H1 (cell line): ENCODE data around the gene TBC1D2B. TPM values are rescaled to one million over a fixed set of nuclear protein-coding genes. Genes with fewer than 3 reads are reported as not detected.

Source experiments
- CTCF ChIA-PET: fragments of 300-600 bp; sonication (Branson Sonifier 250); formaldehyde crosslinking; loops from one replicate; lab custom pipeline; 2021; ENCODE audit not compliant: partially characterized antibody; lab: Charles Lee
- POLR2A ChIA-PET: fragments of 300-600 bp; sonication (Branson Sonifier 250); formaldehyde crosslinking; loops from one replicate; lab custom pipeline; 2021; ENCODE audit warnings: inconsistent platforms; ENCODE audit not compliant: partially characterized antibody; lab: Charles Lee
- DNase-seq, 2 experiments: peaks; one replicate each; pipeline versions ENCODE4 v3.0.0 to v3.0.0-alpha.2; 2010 to 2022; ENCODE audit warnings: low spot score in 2 of 2, low read depth in 1 of 2, mixed read lengths in 1 of 2
- FAIRE-seq: peaks from 2 replicates; lab custom pipeline; 2011; peaks lifted over from hg19 to GRCh38; lab: Jason Lieb, UNC
- H2AFZ ChIP-seq: 2 replicates; pipeline ENCODE4 v1.8.1; 2012; ENCODE audit warnings: low read length, inconsistent platforms
- H2AK5ac ChIP-seq: 2 replicates; pipeline ENCODE4 v1.6.1; 2013; ENCODE audit warnings: low read depth, low read length
- H2BK120ac ChIP-seq: replicated peaks from 2 replicates; pipeline ENCODE3; 2013; ENCODE audit warnings: low read depth, low read length, inconsistent platforms
- H2BK12ac ChIP-seq: 2 replicates; pipeline ENCODE4 v1.6.1; 2013; ENCODE audit warnings: low read depth, low read length
- H2BK15ac ChIP-seq: 2 replicates; pipeline ENCODE4 v1.6.1; 2013; ENCODE audit warnings: low read length
- H2BK20ac ChIP-seq: 2 replicates; pipeline ENCODE4 v1.6.1; 2013; ENCODE audit warnings: low read length
- H2BK5ac ChIP-seq: 2 replicates; pipeline ENCODE4 v1.6.1; 2013; ENCODE audit warnings: low read depth, low read length
- H3K14ac ChIP-seq: 2 replicates; pipeline ENCODE4 v1.6.1; 2013; ENCODE audit warnings: inconsistent platforms; ENCODE audit not compliant: insufficient read length
- H3K18ac ChIP-seq: 2 replicates; pipeline ENCODE4 v1.6.1; 2013; ENCODE audit warnings: low read length; ENCODE audit errors: extremely low read depth
- H3K23ac ChIP-seq: 2 replicates; pipeline ENCODE4 v1.6.1; 2013; ENCODE audit warnings: inconsistent platforms; ENCODE audit not compliant: insufficient read length
- H3K23me2 ChIP-seq: 2 replicates; pipeline ENCODE4 v1.6.1; 2013; ENCODE audit warnings: low read depth, low read length
- H3K27ac ChIP-seq: 2 replicates; pipeline ENCODE4 v1.6.1; 2011; ENCODE audit warnings: low read depth, low read length, inconsistent platforms
- H3K27me3 ChIP-seq, 4 experiments: replicated peaks in 1 of 4; 1 replicate in 1 of 4; 2 replicates in 3 of 4; pipeline versions ENCODE4 v1.6.1 to v1.8.1; 2011 to 2013; ENCODE audit warnings: low read length in 3 of 4, mild to moderate bottlenecking in 3 of 4, inconsistent platforms in 2 of 4, mixed read lengths in 2 of 4, moderate library complexity in 1 of 4; ENCODE audit not compliant: control insufficient read depth in 3 of 4, insufficient read depth in 3 of 4; ENCODE audit errors: extremely low read depth in 1 of 4
- H3K36me3 ChIP-seq, 4 experiments: 2 replicates each; pipeline versions ENCODE4 v1.6.1 to v1.8.1; 2011 to 2013; ENCODE audit warnings: mild to moderate bottlenecking in 4 of 4, low read length in 3 of 4, moderate library complexity in 2 of 4, control low read depth in 1 of 4, inconsistent platforms in 1 of 4; ENCODE audit not compliant: insufficient read depth in 4 of 4, control insufficient read depth in 2 of 4
- H3K4ac ChIP-seq: replicated peaks from 2 replicates; pipeline ENCODE3; 2013; ENCODE audit warnings: low read length, low read depth, mixed read lengths, inconsistent platforms; ENCODE audit not compliant: insufficient read length
- H3K4me1 ChIP-seq, 4 experiments: replicated peaks in 1 of 4; 1 replicate in 1 of 4; 2 replicates in 3 of 4; pipeline versions ENCODE4 v1.6.1 to v1.8.1; 2011 to 2013; ENCODE audit warnings: low read length in 3 of 4, inconsistent platforms in 2 of 4, mixed read lengths in 1 of 4; ENCODE audit not compliant: insufficient read depth in 4 of 4, control insufficient read depth in 3 of 4
- H3K4me2 ChIP-seq, 2 experiments: 2 replicates each; pipeline versions ENCODE4 v1.6.1 to v1.8.1; 2011 to 2013; ENCODE audit warnings: low read depth in 2 of 2, low read length in 2 of 2, control low read depth in 1 of 2, inconsistent platforms in 1 of 2, mild to moderate bottlenecking in 1 of 2; ENCODE audit not compliant: insufficient read depth in 1 of 2
- H3K4me3 ChIP-seq, 4 experiments: fragments of 200-600, 300-600 bp in 1 of 4; sonication (generic), shearing (Covaris generic), sonication (Bioruptor Twin) in 1 of 4; 2 replicates each; pipeline versions ENCODE4 v1.5.1 to v1.8.1; 2011 to 2016; ENCODE audit warnings: low read length in 4 of 4, low read depth in 3 of 4, control low read depth in 2 of 4, inconsistent platforms in 2 of 4, mild to moderate bottlenecking in 2 of 4, mixed read lengths in 1 of 4, moderate library complexity in 1 of 4; ENCODE audit not compliant: insufficient read depth in 2 of 4; ENCODE audit errors: extremely low read depth in 1 of 4
- H3K56ac ChIP-seq: replicated peaks from 2 replicates; pipeline ENCODE3; 2013; ENCODE audit warnings: low read depth, mild to moderate bottlenecking, mixed read lengths, low read length, inconsistent platforms; ENCODE audit not compliant: insufficient read length
- H3K79me1 ChIP-seq: 2 replicates; pipeline ENCODE4 v1.6.1; 2013; ENCODE audit warnings: low read depth, low read length, control low read depth
- H3K79me2 ChIP-seq, 2 experiments: 2 replicates each; pipeline versions ENCODE4 v1.6.1 to v1.8.1; 2012 to 2013; ENCODE audit warnings: low read length in 2 of 2, mild to moderate bottlenecking in 2 of 2, inconsistent platforms in 1 of 2; ENCODE audit not compliant: insufficient read depth in 2 of 2, control insufficient read depth in 1 of 2
- H3K9ac ChIP-seq, 4 experiments: replicated peaks in 1 of 4; 1 replicate in 1 of 4; 2 replicates in 3 of 4; pipeline versions ENCODE4 v1.6.1 to v1.8.1; 2011 to 2013; ENCODE audit warnings: low read depth in 3 of 4, low read length in 3 of 4, control low read depth in 2 of 4, mild to moderate bottlenecking in 2 of 4, moderate library complexity in 2 of 4, inconsistent platforms in 1 of 4; ENCODE audit errors: extremely low read depth in 1 of 4
- H3K9me3 ChIP-seq, 2 experiments: 2 replicates each; pipeline versions ENCODE4 v1.6.1 to v1.8.1; 2012 to 2013; ENCODE audit warnings: mild to moderate bottlenecking in 2 of 2, moderate library complexity in 2 of 2, control low read depth in 1 of 2, inconsistent platforms in 1 of 2, low read depth in 1 of 2, low read length in 1 of 2, mixed read lengths in 1 of 2; ENCODE audit not compliant: insufficient read depth in 2 of 2
- H4K20me1 ChIP-seq, 2 experiments: replicated peaks in 1 of 2; 2 replicates each; pipeline versions ENCODE3 to v1.8.1; 2011 to 2013; ENCODE audit warnings: inconsistent platforms in 2 of 2, low read length in 2 of 2, mild to moderate bottlenecking in 1 of 2; ENCODE audit not compliant: insufficient read depth in 2 of 2, control insufficient read depth in 1 of 2
- H4K5ac ChIP-seq: 2 replicates; pipeline ENCODE4 v1.6.1; 2013; ENCODE audit warnings: low read length, low read depth, mixed read lengths, inconsistent platforms; ENCODE audit not compliant: insufficient read length
- H4K8ac ChIP-seq: 2 replicates; pipeline ENCODE4 v1.8.0; 2013; ENCODE audit warnings: mild to moderate bottlenecking, moderate library complexity, low read length, inconsistent platforms; ENCODE audit not compliant: insufficient read depth; ENCODE audit errors: extremely low read depth
- H4K91ac ChIP-seq: replicated peaks from 2 replicates; pipeline ENCODE3; 2013; ENCODE audit warnings: low read length, mixed read lengths, inconsistent platforms; ENCODE audit not compliant: insufficient read length
- RFX5 ChIP-seq: IDR thresholded peaks from 2 replicates; pipeline ENCODE4 v1.6.1; 2011; ENCODE audit warnings: low read depth, low read length, improper control_type of control experiment, borderline replicate concordance
- YY1 ChIP-seq: IDR thresholded peaks from 2 replicates; pipeline ENCODE4 v1.6.1; 2011; ENCODE audit warnings: low read depth, mild to moderate bottlenecking, low read length
- WGBS, 2 experiments: shearing (Covaris generic) in 1 of 2; methylation state at CpG; one replicate each; pipeline versions ENCODE4 v1.1.6 to v1.1.7; 2013 to 2015; ENCODE audit warnings: low lambda C conversion rate in 2 of 2, mixed read lengths in 2 of 2, inconsistent platforms in 1 of 2, low coverage in 1 of 2, missing lambda C conversion rate in 1 of 2; ENCODE audit not compliant: insufficient replicate concordance in 2 of 2, insufficient coverage in 1 of 2, insufficient read length in 1 of 2; ENCODE audit errors: extremely low coverage in 1 of 2, missing lambda C conversion rate in 1 of 2; 5-methylcytosine and 5-hydroxymethylcytosine counted together
- polyA plus RNA-seq, 7 experiments: library from polyadenylated mRNA; depleted of rRNA in 3 of 7; stranded (reverse) in 5 of 7; unstranded in 2 of 7; fragments of >200 nt in 5 of 7; fragments of 200-250 nt in 2 of 7; gene quantifications; 1 replicate in 5 of 7; 2 replicates in 1 of 7; 4 replicates in 1 of 7; pipeline versions ENCODE4 v1.2.1 to v1.2.3, GENCODE V29; 2011 to 2013; ENCODE audit warnings: missing spikeins in 2 of 7, mixed read lengths in 2 of 7
- total RNA-seq: library from RNA; stranded (reverse); fragmentation: NEBNext Ultra II Directional; extraction: Animal tissue kit (Norgen Biotek cat#: 25700); gene quantifications from 2 replicates; pipeline ENCODE4 v1.2.1, GENCODE V29; 2021

The TBC1D2B gene
- total and polyA plus RNA-seq, 2 of the 8 experiments (the other 6 are each of a cell fraction or from before 2014, with no cell fraction given), result 11.9 to 19.5 TPM

GRCh38 chr15:78021761-78022160, 55.8 kb downstream of the TBC1D2B start:
- Histone ChIP-seq H2BK20ac (no peak overlapping the region), H3K79me2 (no peaks in the 10 kb centered on the region), H3K36me3 (peaks cover 0 to 6% (median under 1%) of the 10 kb centered on the region in 4 experiments; a peak in 3 of 8 replicates), H3K4ac (no peak overlapping the region), H4K20me1 (peaks cover 1 to 2% of the 10 kb centered on the region in 2 experiments), H3K56ac (no peak overlapping the region), H3K4me3 (no peak overlapping the region), H2BK120ac (no peak overlapping the region), H3K18ac (no peak overlapping the region), H2AFZ (no peak overlapping the region), H4K5ac (no peak overlapping the region), H2BK5ac (no peak overlapping the region), H3K4me2 (no peak overlapping the region), H3K27ac (no peak overlapping the region), H3K27me3 (no peaks in the 10 kb centered on the region), H3K9ac (no peak overlapping the region), H3K79me1 (no peaks in the 10 kb centered on the region), H3K4me1 (no peaks in the 10 kb centered on the region; a peak in 1 of 7 replicates), H4K8ac (no peak overlapping the region), H3K14ac (no peak overlapping the region), H2AK5ac (no peak overlapping the region), H3K23me2 (no peaks in the 10 kb centered on the region), H2BK12ac (no peak overlapping the region), H3K23ac (no peak overlapping the region), H4K91ac (no peak overlapping the region), H2BK15ac (no peak overlapping the region), H3K9me3 (no peaks in the 10 kb centered on the region)
- POLR2A ChIA-PET, result no interaction called here
- DNase-seq (no peak), FAIRE-seq (no peak)
- CTCF ChIA-PET, result interaction anchor here (0.7 to 1.3 kb wide), 3 partner anchors 8 to 87 kb away, joined by 3 to 4 read pairs (median 3); no protein-coding TSS in a partner anchor
- WGBS, 2 experiments, result 96% methylated on average over 12 of the region's 12 CpGs; no CpG with 5 or more reads in 1 of the 2 experiments
- TF ChIP-seq YY1, result no peak
- TF ChIP-seq RFX5, result no peak
